ENCODE results near the gene MARCHF9. TPM values are rescaled to one million over a fixed set of nuclear protein-coding genes. Genes with fewer than 3 reads are reported as not detected.
A peak's percentile ranks its signal among the peaks of the same experiment; 100 is the strongest.

MARCHF9 gene
- total and polyA plus RNA-seq, 2 donors (not counting 1 experiment from before 2014, with no cell fraction given): 81.4 to 128 TPM

- TF ChIP-seq EZH2 (IDR thresholded peaks at IDR 0.05; ENCODE audit: borderline replicate concordance, insufficient read depth, low read depth, low read length, poor library complexity, severe bottlenecking): no peak
- TF ChIP-seq, protein P1, sequence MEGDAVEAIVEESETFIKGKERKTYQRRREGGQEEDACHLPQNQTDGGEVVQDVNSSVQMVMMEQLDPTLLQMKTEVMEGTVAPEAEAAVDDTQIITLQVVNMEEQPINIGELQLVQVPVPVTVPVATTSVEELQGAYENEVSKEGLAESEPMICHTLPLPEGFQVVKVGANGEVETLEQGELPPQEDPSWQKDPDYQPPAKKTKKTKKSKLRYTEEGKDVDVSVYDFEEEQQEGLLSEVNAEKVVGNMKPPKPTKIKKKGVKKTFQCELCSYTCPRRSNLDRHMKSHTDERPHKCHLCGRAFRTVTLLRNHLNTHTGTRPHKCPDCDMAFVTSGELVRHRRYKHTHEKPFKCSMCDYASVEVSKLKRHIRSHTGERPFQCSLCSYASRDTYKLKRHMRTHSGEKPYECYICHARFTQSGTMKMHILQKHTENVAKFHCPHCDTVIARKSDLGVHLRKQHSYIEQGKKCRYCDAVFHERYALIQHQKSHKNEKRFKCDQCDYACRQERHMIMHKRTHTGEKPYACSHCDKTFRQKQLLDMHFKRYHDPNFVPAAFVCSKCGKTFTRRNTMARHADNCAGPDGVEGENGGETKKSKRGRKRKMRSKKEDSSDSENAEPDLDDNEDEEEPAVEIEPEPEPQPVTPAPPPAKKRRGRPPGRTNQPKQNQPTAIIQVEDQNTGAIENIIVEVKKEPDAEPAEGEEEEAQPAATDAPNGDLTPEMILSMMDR (IDR thresholded peaks at IDR 0.05): no peak
- Histone ChIP-seq H3K79me2 (ENCODE audit: control insufficient read depth, insufficient read depth, low read length) (peaks cover 25% of the 10 kb centered on the region), H3K4me2 (replicated peaks; ENCODE audit: low read depth, low read length, poor library complexity, severe bottlenecking) (peak overlapping the region; percentile 98), H3K9ac (ENCODE audit: low read length) (peak overlapping the region; percentile 94), H3K27ac (ENCODE audit: low read length in 2 of 2) (peak overlapping the region in 1 of 2 donors; percentile 77), H3K4me1 (ENCODE audit: control insufficient read depth in 2 of 2, insufficient read depth in 2 of 2, low read length in 2 of 2) (peaks cover 9 to 17% of the 10 kb centered on the region in 2 donors), H3K4me3 (ENCODE audit: control extremely low read depth in 1 of 5, extremely low read depth in 1 of 5, insufficient read depth in 1 of 5, low read depth in 2 of 5, low read length in 4 of 5) (peak overlapping the region; percentile 83 to 100 (median 98)), H3K9me3 (ENCODE audit: control extremely low read depth in 1 of 3, control insufficient read depth in 2 of 3, insufficient read depth in 1 of 3, low read length in 2 of 3) (no peaks in the 10 kb centered on the region), H4K20me1 (ENCODE audit: control insufficient read depth, insufficient read depth, low read length, poor library complexity, severe bottlenecking) (no peaks in the 10 kb centered on the region), H2AFZ (ENCODE audit: insufficient read depth, low read depth, low read length, poor library complexity, severe bottlenecking) (no peak overlapping the region), H3K27me3 (replicated peaks in 1 of 4; ENCODE audit: control extremely low read depth in 1 of 4, control insufficient read depth in 3 of 4, insufficient read depth in 4 of 4, low read length in 3 of 4) (no peaks in the 10 kb centered on the region), H3K36me3 (replicated peaks in 1 of 2; ENCODE audit: control extremely low read depth in 1 of 2, control insufficient read depth in 1 of 2, extremely low read depth in 1 of 2, insufficient read depth in 2 of 2, low read length in 1 of 2) (peaks cover 9 to 29% of the 10 kb centered on the region in 2 experiments)
- no peak for ATAC-seq (ENCODE audit: low read depth)
- intact Hi-C loops (cut with micrococcal nuclease): loop anchor here (5.0 kb wide), 1 partner anchor 41 kb away; no protein-coding TSS in a partner anchor
- H3K27ac Mint-ChIP-seq: peak overlapping the region; percentile 96
- ChIA-PET POLR2A (interaction anchor here (0.7 kb wide), 1 partner anchor 278 kb away, joined by 5 read pairs; no protein-coding TSS in a partner anchor), CTCF (interaction anchor here (0.7 to 6.9 kb wide), 14 partner anchors 11 to 126 kb away, joined by 3 to 59 read pairs (median 5); partner anchors contain the start of genes CYP27B1, EEF1AKMT3, MARCHF9 and METTL1)
- no peak for DNase-seq
- H3K4me1 Mint-ChIP-seq: peaks cover 18% of the 10 kb centered on the region
- H3K9me3 Mint-ChIP-seq (ENCODE audit: insufficient read depth): no peaks in the 10 kb centered on the region
- no peaks in the 10 kb centered on the region for H3K27me3 Mint-ChIP-seq
- WGBS (ENCODE audit: insufficient coverage): 87% methylated on average over 8 of the region's 12 CpGs
- H3K4me3 Mint-ChIP-seq: peak overlapping the region; percentile 100
Observed at GRCh38 chr12:57783466-57783801, 28.5 kb downstream of the MARCHF9 start.

GRCh38 chr12:57783861-57784260, 29.0 kb downstream of the MARCHF9 start:
- no peaks in the 10 kb centered on the region for H3K9me3 Mint-ChIP-seq (ENCODE audit: insufficient read depth)
- DNase-seq: no peak
- H3K79me2 ChIP-seq (ENCODE audit: control insufficient read depth, insufficient read depth, low read length): peaks cover 25% of the 10 kb centered on the region
- peaks cover 9 to 17% of the 10 kb centered on the region in 2 donors for H3K4me1 ChIP-seq (ENCODE audit: control insufficient read depth in 2 of 2, insufficient read depth in 2 of 2, low read length in 2 of 2)
- POLR2A ChIA-PET: no interaction called here
- H3K27me3 Mint-ChIP-seq: no peaks in the 10 kb centered on the region
- H3K9me3 ChIP-seq (ENCODE audit: control extremely low read depth in 1 of 3, control insufficient read depth in 2 of 3, insufficient read depth in 1 of 3, low read length in 2 of 3): no peaks in the 10 kb centered on the region
- 100% methylated on average over 1 of the region's 11 CpGs for WGBS (ENCODE audit: insufficient coverage)
- H3K4me2 ChIP-seq (replicated peaks; ENCODE audit: low read depth, low read length, poor library complexity, severe bottlenecking): peak overlapping the region; percentile 98
- H3K27me3 ChIP-seq (replicated peaks in 1 of 4; ENCODE audit: control extremely low read depth in 1 of 4, control insufficient read depth in 3 of 4, insufficient read depth in 4 of 4, low read length in 3 of 4): no peaks in the 10 kb centered on the region
- peaks cover 18% of the 10 kb centered on the region for H3K4me1 Mint-ChIP-seq
- H2AFZ ChIP-seq (ENCODE audit: insufficient read depth, low read depth, low read length, poor library complexity, severe bottlenecking): no peak overlapping the region
- no peak overlapping the region for H3K27ac ChIP-seq (ENCODE audit: low read length in 2 of 2)
- TF ChIP-seq, protein P1 (IDR thresholded peaks at IDR 0.05): no peak
- no peak for TF ChIP-seq EZH2 (IDR thresholded peaks at IDR 0.05; ENCODE audit: borderline replicate concordance, insufficient read depth, low read depth, low read length, poor library complexity, severe bottlenecking)
- no peak overlapping the region for H3K4me3 ChIP-seq (ENCODE audit: control extremely low read depth in 1 of 5, extremely low read depth in 1 of 5, insufficient read depth in 1 of 5, low read depth in 2 of 5, low read length in 4 of 5)
- no peaks in the 10 kb centered on the region for H4K20me1 ChIP-seq (ENCODE audit: control insufficient read depth, insufficient read depth, low read length, poor library complexity, severe bottlenecking)
- H3K36me3 ChIP-seq (replicated peaks in 1 of 2; ENCODE audit: control extremely low read depth in 1 of 2, control insufficient read depth in 1 of 2, extremely low read depth in 1 of 2, insufficient read depth in 2 of 2, low read length in 1 of 2): peaks cover 9 to 29% of the 10 kb centered on the region in 2 experiments
- intact Hi-C loops (cut with micrococcal nuclease): loop anchor here (5.0 kb wide), 1 partner anchor 42 kb away; no protein-coding TSS in a partner anchor
- peak overlapping the region; percentile 26 for H3K27ac Mint-ChIP-seq
- CTCF ChIA-PET: interaction anchor here (1.2 to 6.9 kb wide), 8 partner anchors 12 to 120 kb away, joined by 3 to 59 read pairs (median 6); partner anchors contain the start of genes CYP27B1, EEF1AKMT3, MARCHF9 and METTL1
- ATAC-seq (ENCODE audit: low read depth): no peak
- peak overlapping the region; percentile 83 for H3K4me3 Mint-ChIP-seq
- H3K9ac ChIP-seq (ENCODE audit: low read length): no peak overlapping the region
